NOMO-1 treated with dmso at 0.1 percent for 144 hours (cell line): ENCODE data around the gene PADI6.
A peak's percentile ranks its signal among the peaks of the same experiment; 100 is the strongest.

Source experiments
- DNase-seq: peaks from one replicate; lab custom pipeline; 2025; ENCODE audit not compliant: unreplicated experiment; lab: John Stamatoyannopoulos, UW

PADI6 gene

DNA sequence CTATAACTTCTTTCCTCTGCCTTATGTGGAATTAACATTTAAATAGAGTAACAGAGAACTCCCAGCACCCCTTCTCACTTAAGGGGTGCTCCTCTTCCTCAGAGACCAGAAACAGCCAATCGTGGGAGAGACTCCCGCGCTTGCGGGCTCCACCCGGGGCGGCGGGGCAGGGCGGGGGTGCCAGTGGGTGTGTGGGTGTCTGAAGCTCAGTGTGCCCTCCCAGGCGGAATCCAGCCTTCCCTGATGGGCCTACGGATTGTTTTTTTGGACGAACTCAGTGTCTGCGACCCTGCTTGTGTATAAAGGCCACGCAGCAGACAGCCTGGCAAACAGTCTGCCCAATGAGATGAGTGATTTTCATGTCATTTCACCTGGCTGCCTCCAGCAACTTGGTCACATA is 61.3 kb downstream of the PADI6 start:
- DNase-seq, result no peak

DNA sequence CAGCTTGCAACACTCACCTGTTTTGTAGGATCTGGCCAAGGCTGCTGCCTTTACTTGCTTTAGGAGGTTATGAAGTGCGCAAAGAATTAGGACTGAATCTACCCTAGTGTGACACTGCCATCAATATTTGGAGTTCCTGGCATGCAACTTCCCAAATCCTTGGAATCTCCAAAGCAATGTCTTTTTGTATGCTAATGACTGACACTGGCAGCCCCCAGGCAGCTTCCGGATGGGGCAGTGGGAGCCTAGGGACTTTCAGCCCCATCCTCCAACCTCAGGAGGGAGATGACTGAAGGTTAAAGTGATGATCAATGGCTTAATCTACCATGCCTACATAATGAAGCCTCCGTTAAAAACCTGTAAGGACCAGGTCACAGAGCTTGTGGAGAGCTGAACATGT is 62.0 kb downstream of the PADI6 start:
- DNase-seq, result no peak

DNA sequence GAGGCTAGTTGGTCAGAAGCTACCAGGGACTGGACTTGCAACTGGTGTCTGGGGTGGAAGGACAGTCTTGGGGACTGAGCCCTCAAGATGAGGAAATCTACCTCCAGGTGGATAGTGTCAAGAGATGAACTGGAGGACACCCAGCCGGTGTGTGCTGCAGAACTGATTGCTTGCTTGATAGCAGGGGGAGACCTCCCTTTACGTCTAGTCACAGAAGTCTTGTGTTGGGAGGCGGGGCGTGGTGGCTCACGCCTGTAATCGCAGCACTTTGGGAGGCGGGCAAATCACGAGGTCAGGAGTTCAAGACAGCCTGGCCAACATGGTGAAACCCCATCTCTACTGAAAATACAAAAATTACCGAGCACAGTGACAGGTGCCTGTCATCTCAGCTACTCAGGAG is 62.6 kb downstream of the PADI6 start:
- DNase-seq, result no peak

DNA sequence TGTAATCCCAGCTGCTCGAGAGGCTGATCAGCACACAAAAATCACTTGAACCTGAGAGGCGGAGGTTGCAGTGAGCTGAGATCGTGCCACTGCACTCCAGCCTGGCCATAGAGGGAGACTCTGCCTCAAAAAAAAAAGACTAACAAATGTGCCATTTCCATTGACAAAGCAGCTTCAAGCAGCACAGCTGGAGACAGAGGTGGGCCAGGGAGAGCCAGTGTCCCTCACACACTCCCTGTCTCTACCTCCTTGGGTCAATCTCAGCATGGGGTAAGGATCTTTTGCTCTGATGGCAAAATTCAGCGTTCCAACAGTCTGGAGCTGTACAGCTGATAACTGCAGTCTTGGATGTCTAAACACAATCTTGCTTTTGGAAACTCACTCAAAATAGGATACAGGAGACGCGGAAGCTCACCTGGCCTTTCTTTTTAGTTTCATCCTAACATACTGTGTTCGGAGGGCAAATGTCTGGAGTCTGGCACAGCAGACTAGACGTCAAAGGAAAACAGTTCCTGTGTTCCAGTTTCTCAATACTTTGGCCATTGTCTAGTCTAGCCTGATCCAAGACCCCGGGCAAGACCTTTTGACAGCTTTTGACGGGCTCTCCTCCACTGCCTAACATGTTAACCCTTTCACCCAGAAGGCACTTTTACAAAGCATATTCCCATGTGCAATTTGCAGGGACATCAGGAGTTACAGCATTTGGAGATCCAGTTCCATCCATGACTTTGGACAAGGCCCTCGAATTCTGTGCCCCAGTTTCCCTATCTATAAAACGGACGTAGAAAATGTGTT is 64.6 kb downstream of the PADI6 start:
- DNase-seq, result no peak

DNA sequence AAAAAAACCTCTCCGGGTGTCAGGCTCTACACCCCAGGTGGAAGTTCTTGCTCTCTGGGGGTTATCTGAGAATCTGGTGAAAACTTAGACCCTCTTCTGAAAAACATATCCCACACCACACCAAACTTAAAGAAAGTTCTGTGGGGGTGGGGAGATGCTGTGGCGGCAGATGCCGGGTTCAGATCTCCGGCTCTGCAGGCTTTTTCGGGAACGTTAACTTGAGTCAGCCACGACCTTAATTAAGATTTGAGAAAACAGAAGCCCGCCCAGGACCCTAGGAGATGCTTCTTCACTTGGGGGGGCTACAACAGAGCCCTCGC is 65.2 kb downstream of the PADI6 start:
- DNase-seq, result no peak

DNA sequence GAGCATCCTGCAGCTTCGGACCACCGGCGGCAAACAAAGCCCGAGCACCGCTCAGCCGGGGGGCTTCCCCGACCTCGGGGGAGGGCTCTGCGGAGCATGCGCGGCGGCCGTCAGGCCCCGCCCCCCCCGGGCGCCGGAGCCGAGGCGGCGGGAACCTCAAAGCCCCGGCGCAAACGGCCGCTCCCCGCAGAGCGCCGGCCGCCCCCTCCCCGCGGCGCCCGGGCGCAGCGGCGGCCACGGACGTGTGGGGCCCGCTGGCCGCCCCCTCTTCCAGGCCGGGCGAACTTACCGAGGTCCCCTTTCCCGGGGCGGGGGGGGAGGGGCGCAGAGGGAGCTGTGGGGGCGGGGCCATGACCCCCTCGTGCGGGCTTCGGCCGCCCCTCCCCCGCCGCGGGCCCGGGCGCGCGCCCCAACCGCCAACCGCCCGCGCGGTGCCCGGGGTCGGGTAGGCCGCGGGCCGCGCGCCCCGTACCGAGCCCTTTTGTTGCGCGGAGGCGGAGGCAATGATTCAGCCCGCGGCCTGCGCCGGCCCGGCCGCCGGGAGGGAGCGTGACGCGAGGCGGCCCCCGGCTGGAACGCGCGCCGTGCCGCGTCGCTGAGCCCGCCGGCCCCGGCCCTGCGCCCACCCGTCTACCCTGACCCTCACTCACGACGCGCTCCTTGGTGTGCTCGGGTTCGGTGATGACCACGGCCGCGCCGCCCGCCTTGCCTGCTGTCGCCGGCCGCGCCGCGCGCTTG is 65.8 kb downstream of the PADI6 start:
- no peak for DNase-seq

DNA sequence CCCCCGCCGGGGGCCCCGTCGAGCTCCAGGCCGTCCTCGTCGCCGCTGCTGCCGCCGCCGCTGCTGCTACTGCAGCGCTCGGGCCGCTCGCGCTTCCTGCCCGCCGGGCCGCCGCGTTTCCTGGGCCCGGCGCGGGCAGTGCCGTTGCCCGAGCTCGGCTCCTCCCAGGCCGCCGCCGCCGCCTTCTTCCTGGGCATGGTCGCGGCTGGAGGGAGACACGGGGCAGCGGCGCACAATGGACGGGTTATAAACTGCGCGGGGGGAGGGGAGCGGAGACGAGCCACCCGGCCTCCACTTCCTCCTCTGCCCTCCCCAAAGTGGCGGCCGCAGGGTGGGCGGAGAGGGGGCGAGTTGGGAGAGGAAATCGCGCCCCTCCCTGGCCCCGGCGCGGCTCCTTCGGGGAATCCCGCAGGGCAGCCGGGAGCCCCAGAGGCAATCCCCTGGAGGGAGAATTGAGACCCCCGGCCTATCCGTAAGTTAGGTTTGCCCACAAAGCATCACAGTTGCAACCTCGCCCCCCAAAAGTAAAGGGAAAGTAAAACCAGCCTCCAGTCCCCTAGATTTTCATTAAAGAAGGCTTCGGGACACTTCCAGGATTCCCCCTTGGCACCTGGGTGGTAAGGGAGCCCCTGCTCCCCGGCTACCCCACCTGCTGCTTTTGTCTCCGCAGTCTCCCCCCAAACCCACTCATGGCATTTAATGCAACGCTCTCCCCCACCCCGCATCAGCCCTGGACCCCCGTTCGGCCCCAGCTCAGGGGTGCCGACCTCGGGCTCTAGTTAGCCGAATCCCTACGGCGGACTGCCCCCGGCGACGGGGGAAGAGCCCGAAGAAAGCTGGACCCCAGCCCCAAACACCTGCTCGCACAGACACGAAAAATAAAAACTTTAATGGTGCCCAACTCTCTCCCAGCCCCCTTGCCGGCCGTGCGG is 66.6 kb downstream of the PADI6 start:
- peak; percentile 50 for DNase-seq

DNA sequence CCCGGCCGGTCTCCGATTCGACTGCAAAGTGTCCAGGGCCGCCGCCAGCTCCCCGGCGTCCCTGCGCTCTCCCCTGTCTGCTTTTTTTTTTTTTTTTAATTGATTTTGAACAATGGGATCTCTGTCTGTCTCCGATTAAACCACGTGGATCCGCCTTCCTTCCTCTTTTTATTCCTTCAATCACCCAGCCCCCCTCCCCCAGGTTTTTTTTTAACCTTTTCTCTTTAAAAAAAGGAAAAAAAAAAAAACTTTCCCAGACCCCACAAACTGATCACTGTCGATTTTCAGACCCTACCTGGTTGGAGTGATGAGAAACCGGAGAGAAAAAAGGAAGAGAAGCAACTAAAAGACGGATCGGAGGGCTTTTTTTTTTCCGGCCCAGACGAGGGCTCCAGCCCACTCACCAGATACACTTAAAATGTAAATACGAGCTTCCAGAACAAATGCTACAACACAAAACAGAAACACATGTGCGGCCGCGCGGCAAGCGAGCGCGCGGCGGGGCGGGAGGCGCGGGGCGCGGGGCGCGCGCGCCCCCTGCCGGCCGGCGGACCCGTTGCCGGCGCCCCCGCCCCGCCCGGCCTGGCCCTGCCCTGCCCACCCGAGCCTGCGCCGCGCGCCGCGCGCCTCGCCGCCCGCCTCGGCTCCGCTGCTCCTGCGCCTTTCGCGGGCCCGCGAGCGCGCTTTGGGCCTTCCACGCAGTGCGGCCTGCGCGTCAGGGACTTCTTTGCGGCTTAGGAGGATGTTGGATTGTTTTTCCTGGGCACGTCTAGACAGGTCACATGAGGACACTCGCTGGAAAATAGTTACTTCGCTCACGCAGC is 67.5 kb downstream of the PADI6 start, which contains the start of gene RCC2:
Gene RCC2, minus strand, starts transcription at position 428 of the 824 bp plus-strand sequence. CDS start 1,163 bp downstream, outside the sequence.
- peak; percentile 67 for DNase-seq

DNA sequence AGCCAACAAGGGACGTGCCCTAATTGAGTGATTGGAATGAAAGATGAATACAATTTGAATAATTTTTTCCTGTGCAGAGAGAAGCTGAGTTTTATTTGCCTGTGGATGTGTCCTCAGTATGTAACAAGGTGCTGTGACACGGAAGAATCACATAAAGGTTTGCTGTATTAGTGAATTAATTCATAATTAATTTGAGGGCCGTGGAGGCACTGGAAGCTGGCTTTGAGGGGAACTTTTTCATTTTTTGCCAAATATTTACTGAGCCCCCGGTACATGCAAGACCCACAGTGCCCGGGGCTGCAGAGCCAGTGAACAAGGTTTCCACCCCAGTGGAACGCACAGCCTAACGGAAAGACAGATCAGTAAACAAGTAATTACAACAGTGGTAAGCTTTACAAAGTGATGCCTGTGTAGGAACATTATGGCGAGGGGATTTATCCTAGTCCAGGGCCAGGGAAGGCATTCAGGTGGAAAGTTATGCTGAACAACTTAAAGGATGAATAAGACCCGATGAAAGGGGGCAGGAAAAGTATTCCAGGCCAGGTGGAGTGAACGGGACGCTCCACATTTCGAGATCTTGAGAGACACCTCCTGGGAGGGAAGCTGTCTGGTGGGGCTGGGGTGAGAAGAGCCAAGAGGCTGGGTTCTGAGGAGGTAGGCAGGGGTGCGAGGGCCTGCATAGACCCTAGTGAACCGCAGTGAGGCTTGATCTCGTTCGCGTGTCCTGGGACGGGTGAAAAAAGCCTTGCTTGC is 68.3 kb downstream of the PADI6 start:
- no peak for DNase-seq

DNA sequence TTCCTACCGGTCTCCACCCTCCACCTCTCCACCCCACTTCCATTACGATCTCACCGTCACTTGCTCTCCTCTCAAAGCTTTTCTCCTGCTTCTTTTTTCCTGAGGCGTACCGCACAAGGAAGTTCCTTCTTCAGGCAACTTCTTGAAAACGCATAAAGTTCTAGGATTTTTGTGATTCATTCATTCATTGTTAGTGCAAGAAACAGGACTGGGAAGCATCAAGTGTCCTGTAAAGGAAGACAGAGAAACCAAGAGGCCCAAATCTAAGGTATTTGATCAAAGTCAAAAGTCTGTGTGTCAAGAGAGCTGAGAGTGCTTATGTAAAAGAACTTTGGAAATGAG is 68.8 kb downstream of the PADI6 start:
- DNase-seq, result no peak

DNA sequence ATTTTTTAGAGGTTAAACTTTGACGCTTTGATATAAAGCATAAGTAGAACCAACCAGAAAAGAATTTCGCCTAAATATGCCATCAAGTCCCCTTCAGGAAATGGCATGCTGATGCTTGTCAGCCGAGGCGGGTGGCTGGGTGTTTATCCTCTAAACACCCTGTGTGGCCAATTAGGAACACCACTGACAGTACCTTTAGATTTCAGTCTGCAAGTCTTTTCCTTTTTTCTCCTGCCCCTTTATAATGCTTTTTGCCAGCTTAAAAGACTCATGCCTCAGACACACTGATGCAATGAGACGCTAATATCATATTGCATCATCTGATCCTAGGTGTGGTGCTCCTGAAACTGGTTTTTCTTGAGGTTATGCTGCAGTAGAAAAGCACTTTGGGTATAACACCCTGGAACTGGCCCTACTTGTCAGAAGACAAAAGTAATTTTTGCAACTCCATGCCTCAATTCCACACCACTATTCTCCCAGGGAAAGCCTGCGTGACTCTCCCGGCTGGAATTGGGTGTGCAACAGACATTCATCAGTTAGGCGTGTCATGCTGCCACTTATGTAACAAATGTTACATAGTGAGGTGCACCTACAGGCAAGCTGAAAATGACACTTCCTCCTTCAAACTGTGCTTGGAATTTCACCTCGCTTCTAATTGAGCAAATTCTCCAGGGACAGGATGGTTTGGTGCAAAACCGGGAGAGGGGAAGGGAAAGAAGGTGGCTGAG is 69.4 kb downstream of the PADI6 start:
- DNase-seq, result peak; percentile 24

DNA sequence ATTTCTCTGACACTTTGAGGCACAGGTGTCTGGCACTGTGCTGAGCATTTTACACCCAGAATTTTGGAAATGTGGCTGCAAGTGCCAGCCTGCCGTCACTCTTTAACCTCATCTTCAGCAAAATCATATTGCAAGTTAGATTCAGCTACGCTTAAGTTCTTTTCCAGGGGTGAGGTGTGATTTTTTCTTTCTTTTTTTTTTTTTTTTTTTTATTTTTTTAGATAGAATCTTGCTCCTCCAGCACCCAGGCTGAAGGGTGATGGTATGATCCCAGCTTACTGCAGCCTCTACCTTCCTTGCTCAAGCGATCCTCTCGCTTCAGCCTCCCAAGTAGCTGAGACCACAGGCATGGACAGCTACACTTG is 70.0 kb downstream of the PADI6 start:
- no peak for DNase-seq

DNA sequence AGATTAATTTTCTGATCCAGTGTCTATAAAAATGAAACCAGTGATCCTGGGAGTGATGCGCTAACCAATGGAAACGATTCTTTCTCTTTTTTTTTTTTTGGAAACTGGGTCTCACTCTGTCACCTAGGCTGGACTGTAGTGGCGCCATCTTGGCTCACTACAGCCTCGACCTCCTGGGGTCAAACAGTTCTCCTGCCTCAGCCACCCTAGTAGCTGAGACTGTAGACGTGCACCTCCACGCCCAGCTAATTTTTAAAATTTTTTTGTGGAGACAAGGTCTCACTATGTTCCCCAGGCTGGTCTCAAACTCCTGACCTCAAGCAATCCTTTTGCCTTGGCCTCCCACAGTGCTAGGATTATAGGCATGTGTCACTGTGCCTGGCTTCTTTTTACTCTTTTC is 70.8 kb downstream of the PADI6 start:
- DNase-seq, result no peak

DNA sequence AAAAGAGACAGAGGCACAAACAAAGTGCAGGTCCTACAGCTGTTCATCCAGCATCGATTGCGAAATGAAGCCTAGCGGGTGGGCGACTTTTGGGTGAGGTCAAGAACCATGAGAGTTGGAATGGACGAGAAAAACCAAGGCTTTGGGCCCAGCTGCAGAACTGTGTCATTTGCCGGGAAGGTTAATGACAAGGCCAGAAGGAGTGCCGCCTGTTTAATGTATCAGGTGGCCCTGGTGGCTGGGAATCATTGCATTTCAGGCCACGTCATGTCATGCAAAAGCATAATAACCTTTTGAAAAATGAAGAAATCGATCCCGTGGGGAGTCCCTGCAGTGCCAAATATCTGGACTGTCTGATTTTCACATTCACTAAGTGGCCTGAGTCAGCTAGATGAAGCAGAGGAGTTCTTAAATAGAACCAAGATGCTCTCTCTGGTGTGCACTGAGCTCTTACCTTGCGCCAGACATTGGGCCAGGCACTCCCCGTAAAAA is 75.6 kb downstream of the PADI6 start:
- DNase-seq, result no peak
